GM18526 (cell line): ENCODE results near the gene MBOAT2.

Source experiments
- POLR2A ChIP-seq: IDR thresholded peaks from 3 replicates; pipeline ENCODE4 v1.6.1; 2011; ENCODE audit not compliant: insufficient read length; ENCODE audit errors: extremely low read depth

The MBOAT2 gene, protein sequence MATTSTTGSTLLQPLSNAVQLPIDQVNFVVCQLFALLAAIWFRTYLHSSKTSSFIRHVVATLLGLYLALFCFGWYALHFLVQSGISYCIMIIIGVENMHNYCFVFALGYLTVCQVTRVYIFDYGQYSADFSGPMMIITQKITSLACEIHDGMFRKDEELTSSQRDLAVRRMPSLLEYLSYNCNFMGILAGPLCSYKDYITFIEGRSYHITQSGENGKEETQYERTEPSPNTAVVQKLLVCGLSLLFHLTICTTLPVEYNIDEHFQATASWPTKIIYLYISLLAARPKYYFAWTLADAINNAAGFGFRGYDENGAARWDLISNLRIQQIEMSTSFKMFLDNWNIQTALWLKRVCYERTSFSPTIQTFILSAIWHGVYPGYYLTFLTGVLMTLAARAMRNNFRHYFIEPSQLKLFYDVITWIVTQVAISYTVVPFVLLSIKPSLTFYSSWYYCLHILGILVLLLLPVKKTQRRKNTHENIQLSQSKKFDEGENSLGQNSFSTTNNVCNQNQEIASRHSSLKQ

DNA sequence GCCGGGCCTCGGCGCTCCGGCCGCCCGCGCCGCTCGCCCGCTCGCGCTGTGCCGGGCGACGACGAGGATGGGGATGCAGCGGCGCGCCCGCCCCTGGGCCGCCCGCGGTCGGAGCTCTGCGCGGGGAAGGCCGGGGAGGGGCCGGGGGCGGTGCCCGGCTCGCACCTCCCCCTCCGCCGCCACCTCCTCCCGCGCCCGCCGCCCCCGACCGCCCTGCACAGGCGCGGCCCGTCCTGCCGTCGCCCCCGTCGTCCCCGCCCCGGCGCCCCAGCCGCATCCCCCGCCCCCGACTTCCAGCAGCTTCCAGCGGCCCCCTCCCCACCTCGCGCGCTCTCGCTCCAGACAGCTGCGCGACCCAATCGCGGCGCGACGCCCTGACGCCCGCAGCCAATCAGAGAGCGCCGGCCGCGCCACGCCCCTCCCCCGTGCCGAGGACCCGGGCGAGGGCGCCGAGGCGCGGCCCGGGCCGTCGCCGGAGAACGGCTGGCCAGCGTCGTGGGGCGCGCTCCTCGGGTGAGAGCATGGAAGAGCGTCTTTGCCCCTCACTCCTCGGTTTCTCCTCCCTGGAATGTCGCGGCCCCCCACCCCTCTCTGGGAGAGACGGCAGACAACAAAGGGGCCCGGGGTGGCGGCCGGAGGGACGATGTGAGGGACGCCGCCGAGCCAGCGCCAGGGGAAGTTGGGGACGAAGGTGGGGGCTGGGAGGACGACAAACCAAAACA lies at the start of gene MBOAT2:
Gene MBOAT2 (minus strand): TSS at position 69 of the 722 bp plus-strand sequence. CDS start 70 bp downstream, outside the sequence.
- peak; percentile 78 for TF ChIP-seq POLR2A

DNA sequence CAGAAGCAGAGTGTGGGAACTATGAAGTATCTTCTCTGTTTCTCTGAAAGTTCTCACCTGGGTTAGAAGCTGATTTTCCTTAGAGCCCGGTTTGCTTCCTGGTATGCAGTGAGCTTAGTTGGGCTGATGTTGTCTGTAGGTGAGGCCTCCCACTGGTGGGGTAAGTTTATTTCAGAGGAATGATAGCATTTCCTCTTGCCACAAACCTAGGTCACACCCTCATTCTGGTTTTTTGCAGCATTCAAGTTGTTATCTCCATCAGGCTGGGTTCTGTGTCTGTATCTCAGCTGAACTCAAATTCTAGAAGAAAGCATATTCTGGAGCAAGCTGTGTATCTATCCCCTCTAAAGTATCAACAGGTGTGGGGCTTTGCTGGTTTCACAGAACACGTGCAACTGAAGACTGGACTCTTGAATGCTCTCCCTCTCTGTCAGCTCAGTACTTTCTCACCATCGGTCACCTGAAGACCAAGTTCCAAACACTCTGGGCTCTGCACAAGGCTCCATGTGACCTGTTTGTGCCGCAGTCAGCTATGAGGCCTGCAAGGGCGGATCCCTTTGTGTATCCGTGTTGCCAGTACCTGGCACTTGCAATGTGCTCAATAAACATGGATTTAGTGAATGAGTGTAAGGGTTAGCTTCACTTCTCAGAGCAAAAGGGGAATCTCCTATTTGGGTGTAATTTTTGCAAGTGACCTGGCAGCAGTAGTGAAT lies 49.5 kb upstream of the MBOAT2 start:
- TF ChIP-seq POLR2A, result no peak

DNA sequence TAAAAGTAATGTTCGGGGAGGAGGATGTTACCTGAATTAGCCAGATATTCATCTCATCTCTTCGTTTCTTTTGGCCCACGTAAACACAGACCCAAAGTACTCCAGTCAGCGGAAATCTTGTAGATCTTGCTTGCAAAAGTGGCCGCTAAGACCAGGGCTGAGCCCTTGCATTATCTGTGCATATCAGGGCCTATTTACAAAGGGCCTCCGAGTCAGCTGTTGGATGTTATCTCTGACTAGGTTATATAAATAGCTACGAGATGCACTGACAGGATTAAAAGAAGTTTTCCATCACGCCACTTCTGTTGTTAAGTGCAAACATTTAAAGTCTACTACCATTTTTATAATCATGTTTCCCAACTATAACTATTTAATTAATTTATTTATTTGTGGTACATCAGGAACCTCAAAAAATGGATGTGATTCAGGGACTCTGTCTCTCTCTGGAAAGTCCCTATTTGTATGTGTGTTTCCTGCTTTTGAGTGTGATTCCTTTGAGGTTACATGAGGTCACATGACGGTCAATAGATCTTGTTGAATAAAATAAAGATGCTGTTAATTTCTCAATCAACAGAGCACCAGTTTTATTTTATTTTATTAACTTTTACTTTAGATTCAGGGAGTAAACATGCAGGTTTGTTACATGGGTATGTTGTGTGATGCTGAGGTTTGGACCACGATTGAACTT lies 46.8 kb upstream of the MBOAT2 start:
- TF ChIP-seq POLR2A, result no peak

DNA sequence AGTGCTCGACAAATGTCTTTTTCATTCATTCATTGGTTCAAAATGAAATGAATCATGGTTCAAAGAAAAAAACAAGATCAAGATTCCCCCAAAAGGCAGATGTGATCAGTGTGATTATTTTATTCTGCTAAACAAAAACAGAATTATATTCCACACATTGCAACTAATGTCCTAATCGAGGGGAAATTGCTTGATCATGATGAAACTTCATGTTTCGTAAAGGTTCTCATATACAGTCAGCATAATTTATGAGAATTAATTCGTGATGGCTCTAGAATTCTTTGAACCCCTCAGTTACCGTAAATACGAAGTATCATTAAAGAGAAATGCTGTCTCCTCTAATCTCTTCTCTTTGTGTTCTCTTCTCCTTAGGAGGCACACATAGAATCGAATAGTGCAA lies 42.1 kb upstream of the MBOAT2 start:
- TF ChIP-seq POLR2A, result no peak

DNA sequence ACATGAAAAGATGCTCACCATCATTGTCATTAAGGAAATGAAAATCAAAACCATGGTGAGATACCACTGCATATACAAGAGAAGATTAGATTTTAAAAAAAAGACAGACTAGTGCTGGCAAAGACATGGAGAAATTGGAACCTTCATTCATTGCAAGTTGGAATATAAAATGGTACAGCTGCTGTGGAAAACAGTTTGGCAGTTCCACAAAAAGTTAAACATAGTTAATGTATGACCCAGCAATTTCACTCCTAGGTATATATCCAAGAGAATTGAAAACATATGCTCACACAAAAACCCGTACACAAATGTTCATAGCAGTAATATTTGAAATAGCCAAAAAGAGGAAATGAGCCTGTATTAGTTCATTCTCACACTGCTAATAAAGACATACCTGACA lies 33.7 kb upstream of the MBOAT2 start:
- no peak for TF ChIP-seq POLR2A

DNA sequence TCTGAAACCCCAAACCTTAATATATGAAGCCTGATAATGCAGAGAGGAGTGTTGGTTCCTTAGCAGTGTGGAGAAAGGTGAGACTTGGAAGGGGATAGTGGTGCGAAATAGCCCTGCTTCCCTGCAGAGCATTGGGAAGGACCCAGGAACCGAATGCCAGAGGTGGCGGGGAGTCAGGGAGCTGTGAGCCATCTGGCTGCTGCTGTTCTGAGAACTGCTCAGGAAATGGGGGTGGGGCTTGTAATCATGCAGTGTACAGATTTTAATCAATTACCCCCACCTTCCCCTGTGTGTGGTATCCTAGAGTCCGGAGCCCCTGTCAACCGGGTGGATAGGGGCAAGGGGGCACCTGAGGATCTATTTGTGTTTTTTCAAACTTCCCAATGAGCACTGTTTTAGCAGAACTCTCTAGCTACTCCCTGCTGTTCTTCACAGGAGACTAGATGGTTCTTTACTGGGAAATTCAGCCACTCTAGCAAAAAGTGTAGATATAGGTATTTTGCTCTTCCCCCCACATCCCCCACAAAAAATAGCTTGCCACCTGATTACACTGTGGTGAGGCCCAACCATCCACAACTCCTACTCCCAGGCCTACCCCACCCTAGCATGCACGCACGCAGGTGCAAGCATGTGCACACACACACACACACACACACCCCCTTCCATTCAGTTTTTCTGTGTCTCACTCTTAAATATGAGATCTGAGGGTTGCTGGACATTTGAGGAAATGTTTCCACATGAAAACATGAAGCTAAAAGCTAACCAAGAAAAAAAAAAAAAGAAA lies 30.1 kb upstream of the MBOAT2 start:
- TF ChIP-seq POLR2A, result no peak

DNA sequence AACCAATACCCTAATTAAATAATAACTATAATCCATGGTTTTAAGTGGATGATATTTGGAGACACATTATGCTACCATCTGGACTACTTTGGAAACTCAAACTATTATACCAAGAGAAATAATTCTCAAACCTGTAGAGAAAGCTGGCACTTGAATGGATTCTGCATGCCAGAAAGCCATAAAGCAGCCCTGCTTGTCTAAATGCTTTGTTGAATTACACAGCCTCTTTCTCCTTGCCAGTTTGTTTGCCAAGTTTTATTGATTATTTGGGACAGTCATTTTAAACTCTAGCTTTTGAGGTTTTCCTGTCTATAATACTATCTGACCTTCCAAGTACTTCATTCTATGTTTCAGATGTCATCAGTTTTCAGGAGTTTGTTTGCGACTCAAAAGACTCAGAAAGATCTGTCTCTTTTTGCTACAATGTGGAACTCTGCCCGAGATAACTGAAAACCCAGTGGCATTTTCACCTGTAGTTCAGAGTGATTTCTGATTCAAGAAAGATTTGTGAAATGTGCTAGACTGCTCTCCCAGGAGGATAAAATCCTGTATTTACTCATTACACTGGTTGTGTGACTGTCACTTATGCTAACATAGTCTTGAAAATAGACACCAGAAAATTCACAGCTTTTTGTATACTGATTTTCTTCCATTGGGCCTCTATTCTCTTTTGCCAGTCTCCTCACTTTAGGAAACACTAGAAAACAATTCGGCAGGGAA lies 29.2 kb upstream of the MBOAT2 start:
- no peak for TF ChIP-seq POLR2A

DNA sequence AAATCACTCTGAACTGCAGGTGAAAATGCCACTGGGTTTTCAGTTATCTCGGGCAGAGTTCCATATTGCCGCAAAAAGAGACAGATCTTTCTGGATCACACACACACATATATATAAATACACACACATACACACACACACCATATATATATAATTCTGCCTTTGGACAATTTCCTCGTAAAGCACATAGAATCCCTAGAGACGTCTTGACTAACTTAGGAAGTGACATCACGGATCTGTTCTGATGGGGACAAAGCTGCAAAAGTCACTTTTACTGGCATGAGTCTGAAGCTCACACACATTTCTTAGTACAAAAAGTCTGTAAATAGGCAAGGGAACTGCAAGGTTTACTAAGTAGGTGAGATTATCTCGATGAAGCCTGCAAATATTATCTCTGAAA lies 28.6 kb upstream of the MBOAT2 start:
- no peak for TF ChIP-seq POLR2A

DNA sequence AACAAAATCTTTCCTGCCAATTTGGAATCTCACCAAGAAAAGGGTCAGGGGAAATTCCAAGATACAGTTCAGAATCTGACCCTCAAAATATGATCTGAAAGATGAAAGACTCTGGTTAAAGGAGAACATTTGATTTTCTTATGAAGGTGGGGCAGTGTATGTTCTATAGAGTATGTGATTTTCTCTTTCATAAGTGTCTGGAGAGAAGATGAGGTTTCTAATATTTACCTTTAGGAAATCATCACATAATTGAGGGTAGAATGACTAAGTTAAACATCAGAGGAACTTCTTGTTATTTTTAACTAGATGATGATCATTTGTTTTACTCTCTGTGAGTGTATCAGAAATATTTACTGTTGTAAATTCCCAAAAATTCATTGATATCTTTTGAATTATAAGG lies 27.8 kb upstream of the MBOAT2 start:
- no peak for TF ChIP-seq POLR2A

DNA sequence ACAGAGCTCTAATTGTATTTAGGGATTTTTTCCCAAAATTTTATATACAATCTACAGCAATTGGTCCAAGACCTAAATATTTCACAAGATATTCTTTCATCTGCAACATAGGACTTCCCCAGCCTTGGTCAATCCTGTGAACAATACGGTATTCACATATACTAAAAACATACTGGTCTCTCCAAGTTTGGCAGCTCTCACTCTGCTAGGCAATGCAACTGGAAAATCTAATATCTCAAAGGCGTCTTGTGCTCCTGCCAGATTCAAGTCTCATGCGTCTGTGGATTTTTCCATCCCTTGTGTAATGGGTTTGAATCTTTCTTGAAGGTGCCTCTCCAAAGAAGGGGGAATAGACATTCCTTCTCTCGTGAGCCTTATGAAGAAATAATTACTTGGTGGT lies 27.4 kb upstream of the MBOAT2 start:
- TF ChIP-seq POLR2A, result no peak

DNA sequence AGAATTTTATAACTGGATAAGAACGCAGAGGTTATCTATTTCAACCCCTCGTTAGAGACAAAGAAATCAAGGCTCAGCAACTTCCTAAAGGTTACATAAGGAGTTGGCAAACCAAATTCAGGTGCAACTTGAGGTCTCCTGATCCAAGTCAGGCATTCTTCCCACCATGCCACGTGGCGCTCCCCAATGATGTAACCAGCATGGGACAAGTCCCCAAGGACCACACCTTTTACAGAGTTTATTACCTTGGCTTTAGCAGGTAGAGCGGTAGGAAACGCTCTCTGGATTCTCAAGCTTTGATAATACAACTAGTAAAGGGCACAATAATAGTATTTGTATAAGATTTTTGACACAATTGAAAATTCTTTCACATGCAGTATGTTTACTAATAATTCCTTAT lies 26.7 kb upstream of the MBOAT2 start:
- no peak for TF ChIP-seq POLR2A

DNA sequence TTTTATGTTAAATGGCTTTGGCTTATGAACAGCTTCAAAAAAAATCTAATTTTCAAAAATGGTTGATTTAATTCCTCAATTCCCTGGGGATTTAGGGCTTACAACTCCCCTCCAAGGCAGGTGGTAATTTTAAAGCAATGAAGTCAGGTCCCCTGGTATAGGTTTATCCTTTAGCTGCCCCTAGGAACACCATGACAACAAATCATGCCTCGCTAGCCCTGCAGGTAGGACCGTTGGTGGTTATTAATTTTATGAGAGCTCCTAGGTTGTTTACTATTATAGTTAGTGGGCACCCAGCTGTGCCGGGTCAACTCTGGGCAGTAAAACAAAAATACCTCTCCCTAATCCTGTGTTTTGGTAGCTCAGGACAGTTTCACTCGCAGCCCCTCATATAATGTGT lies 26.2 kb upstream of the MBOAT2 start:
- no peak for TF ChIP-seq POLR2A

DNA sequence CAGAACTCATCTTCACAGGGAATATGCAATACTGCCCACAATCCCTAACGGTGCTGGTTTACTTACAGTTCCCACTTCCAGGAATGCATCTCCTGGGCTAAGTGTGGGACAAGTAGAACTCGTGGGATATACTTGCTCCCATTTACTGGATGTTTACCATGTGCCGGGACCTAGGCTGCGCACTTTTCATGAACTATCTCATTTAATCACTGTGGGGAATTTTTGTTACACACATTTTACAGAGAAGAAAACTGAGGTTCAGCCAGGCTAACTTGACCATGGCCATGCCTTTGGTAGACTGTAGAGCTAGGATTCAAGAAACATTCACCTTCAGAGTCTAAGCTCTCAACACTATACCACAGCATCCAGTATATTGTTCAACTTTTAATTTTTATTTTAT lies 24.4 kb upstream of the MBOAT2 start:
- no peak for TF ChIP-seq POLR2A

DNA sequence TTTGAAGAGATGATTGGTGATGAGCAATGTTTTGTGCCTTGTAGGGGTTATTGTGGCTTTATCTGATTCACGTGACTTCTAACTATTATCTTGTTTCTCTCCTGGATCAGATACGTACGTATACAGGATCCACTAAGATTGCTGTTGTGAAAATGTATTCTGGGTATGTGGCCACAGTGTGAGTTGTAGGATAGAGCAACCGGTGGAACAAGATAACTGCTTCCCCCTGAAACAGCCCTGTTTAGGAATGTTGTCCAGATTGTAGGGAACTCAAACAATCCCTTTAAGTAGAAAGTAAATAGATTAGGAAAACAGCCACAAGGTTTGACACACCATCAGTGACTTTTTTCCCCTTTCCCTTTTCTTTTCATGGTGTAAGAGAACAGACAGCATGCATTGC lies 22.3 kb upstream of the MBOAT2 start:
- TF ChIP-seq POLR2A, result no peak
